PC-3 (cell line): ENCODE results near the gene FIBCD1.

ENCODE experiments used
- EZH2phosphoT487 ChIP-seq: fragments of 300-600 bp; sonication (generic); IDR thresholded peaks from 2 replicates; pipeline ENCODE4 v1.6.1; 2018; ENCODE audit warnings: mild to moderate bottlenecking, antibody characterized with exemption, low read length, borderline replicate concordance
- TF ChIP-seq, protein P1 (sequence below): fragments of 300-600 bp; sonication (generic); conservative IDR thresholded peaks from 2 replicates; pipeline ENCODE4 v1.5.1; 2017; ENCODE audit warnings: antibody characterized with exemption, low read depth, mild to moderate bottlenecking, low read length

DNA sequence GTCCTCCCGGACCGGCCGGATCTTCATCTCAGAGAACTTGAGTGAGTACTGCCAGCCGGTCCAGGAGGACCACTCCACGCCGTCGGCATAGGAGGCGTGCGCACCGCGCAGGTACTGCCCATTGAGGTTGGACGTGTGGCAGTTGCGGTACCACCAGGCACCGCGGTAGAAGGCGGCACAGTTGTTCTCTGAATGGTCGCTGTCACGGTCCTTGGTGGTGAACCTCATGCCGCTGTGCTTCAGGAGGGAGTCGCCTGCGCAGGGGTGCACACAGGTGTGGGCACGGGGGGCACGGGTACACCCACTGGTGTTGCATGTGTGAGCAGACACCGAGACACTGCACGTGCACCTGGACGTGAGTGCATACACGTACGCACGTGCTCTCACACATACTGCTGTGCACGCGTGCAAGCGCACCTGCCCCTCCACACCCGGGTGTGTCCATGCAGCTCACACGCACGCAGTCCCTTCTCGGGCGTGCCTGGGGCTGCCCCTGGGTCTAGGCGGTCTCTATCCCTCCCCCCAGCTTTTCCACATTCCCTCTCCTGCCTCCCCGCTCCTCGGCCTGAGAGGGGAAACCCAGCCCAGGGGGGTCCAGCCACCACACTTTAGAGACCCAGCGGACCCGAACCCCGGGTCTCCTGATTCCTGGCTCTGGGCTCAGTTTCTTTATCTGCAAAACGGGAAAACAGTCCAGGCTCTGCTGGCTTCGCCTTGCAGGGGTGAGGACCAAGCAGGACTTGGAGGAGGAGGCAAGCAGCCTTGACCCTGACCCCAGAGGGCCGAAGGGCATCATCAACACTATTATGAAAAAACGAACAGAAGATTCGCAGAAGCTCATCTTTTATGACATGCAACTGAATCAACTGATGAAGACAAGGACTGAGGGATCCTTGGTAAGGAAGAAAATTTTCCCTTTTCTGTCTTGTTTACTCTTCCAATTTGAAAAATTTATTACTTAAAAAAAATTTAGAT lies 34.7 kb downstream of the FIBCD1 start:
- TF ChIP-seq, protein P1, sequence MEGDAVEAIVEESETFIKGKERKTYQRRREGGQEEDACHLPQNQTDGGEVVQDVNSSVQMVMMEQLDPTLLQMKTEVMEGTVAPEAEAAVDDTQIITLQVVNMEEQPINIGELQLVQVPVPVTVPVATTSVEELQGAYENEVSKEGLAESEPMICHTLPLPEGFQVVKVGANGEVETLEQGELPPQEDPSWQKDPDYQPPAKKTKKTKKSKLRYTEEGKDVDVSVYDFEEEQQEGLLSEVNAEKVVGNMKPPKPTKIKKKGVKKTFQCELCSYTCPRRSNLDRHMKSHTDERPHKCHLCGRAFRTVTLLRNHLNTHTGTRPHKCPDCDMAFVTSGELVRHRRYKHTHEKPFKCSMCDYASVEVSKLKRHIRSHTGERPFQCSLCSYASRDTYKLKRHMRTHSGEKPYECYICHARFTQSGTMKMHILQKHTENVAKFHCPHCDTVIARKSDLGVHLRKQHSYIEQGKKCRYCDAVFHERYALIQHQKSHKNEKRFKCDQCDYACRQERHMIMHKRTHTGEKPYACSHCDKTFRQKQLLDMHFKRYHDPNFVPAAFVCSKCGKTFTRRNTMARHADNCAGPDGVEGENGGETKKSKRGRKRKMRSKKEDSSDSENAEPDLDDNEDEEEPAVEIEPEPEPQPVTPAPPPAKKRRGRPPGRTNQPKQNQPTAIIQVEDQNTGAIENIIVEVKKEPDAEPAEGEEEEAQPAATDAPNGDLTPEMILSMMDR = no peak
- TF ChIP-seq EZH2phosphoT487 = no peak
